ENCODE data around the gene RFX3.

GRCh38 chr9:3243683-3244082 lies 282.1 kb downstream of the RFX3 start:
- no peak for TF ChIP-seq CTCF (IDR thresholded peaks at IDR 0.05)
- TF ChIP-seq POLR2A (IDR thresholded peaks at IDR 0.05) = no peak

Data from lower leg skin (tissue), 3 donors.